GM18519 (cell line): ENCODE results near the gene KNTC1.
"Not testable (repeated sequence)": the region's sequence is repeated elsewhere in the genome, so short reads cannot be mapped to it uniquely, and the experiment has no call there.

Experiments
- ATAC-seq: cut with Tn5 transposase; IDR thresholded peaks from one replicate; pipeline ENCODE4 v1.9.1; 2021; ENCODE audit warnings: mild to moderate bottlenecking, moderate library complexity; ENCODE audit not compliant: unreplicated experiment, low FRiP score

Gene KNTC1

GRCh38 chr12:122643207-122643805 is 116.3 kb downstream of the KNTC1 start:
- no peak for ATAC-seq

GRCh38 chr12:122646517-122647217 is 119.6 kb downstream of the KNTC1 start:
- ATAC-seq, result no peak

- ATAC-seq, result no peak
These were observed 124.6 kb downstream of the KNTC1 start for GRCh38 chr12:122651520-122652224.

- ATAC-seq, result not testable (repeated sequence)
These were observed 126.2 kb downstream of the KNTC1 start for GRCh38 chr12:122653291-122653690.

GRCh38 chr12:122656298-122656697 is 129.2 kb downstream of the KNTC1 start:
- ATAC-seq, result no peak

GRCh38 chr12:122659579-122659978 is 132.5 kb downstream of the KNTC1 start:
- ATAC-seq, result no peak

GRCh38 chr12:122661246-122661645 is 134.2 kb downstream of the KNTC1 start:
- ATAC-seq, result no peak

- no peak for ATAC-seq
These were observed 134.9 kb downstream of the KNTC1 start for GRCh38 chr12:122661938-122662337.

- ATAC-seq, result no peak
These were observed 138.3 kb downstream of the KNTC1 start for GRCh38 chr12:122665349-122665748.

GRCh38 chr12:122665759-122666158 is 138.7 kb downstream of the KNTC1 start:
- no peak for ATAC-seq

- ATAC-seq, result no peak
These were observed 141.2 kb downstream of the KNTC1 start for GRCh38 chr12:122668268-122668667.

GRCh38 chr12:122669397-122670070 is 142.5 kb downstream of the KNTC1 start:
- ATAC-seq, result no peak

GRCh38 chr12:122672515-122672914 is 145.5 kb downstream of the KNTC1 start:
- no peak for ATAC-seq
